Ascending aorta (tissue), 2 donors: ENCODE measurements around the gene TRIP11. TPM values are rescaled to one million over a fixed set of nuclear protein-coding genes. Genes with fewer than 3 reads are reported as not detected.

Experiments
- DNase-seq, 2 donors: peaks; one replicate each; pipeline ENCODE4 v3.0.0-alpha.2; 2019; ENCODE audit warnings: low spot score in 2 of 2
- H3K27ac ChIP-seq, 2 donors: fragments of 200-600 bp; sonication (generic); one replicate each; pipeline ENCODE4 v1.5.1; 2016 to 2017; ENCODE audit warnings: mild to moderate bottlenecking in 1 of 2
- H3K27me3 ChIP-seq: fragments of 200-600 bp; sonication (generic); one replicate; pipeline ENCODE4 v1.5.1; 2017
- H3K36me3 ChIP-seq, 2 donors: fragments of 200-600 bp; sonication (generic); one replicate each; pipeline ENCODE4 v1.5.1; 2016
- H3K4me1 ChIP-seq, 2 donors: fragments of 200-600 bp; sonication (generic); one replicate each; pipeline ENCODE4 v1.5.1; 2016 to 2017; ENCODE audit warnings: mild to moderate bottlenecking in 1 of 2
- H3K4me3 ChIP-seq, 2 donors: fragments of 200-600 bp; sonication (generic); one replicate each; pipeline ENCODE4 v1.5.1; 2016 to 2017; ENCODE audit warnings: mild to moderate bottlenecking in 1 of 2
- H3K9me3 ChIP-seq, 2 donors: fragments of 200-600 bp; sonication (generic); one replicate each; pipeline ENCODE4 v1.5.1; 2016
- CTCF ChIP-seq, 3 experiments: fragments of 200-600 bp in 2 of 3; fragments of 450-650 bp in 1 of 3; sonication (generic) in 2 of 3; IDR thresholded peaks; one replicate each; pipeline ENCODE4 v1.5.1; 2016 to 2019; ENCODE audit warnings: antibody characterized with exemption in 3 of 3, mild to moderate bottlenecking in 1 of 3, moderate library complexity in 1 of 3
- intact Hi-C: fragments of 100-400 bp; cut with DNase I; formaldehyde crosslinking; loops from one replicate; pipeline ENCODE4 v1.15.1; 2023
- total RNA-seq: library from RNA; depleted of rRNA; stranded (reverse); fragments of >200 nt; gene quantifications from one replicate; pipeline ENCODE4 v1.1.0, GENCODE V29; 2016

Gene TRIP11
- total RNA-seq, 1 donor from 2014 or later, result 8.8 TPM

- Histone ChIP-seq H3K27ac (no peak overlapping the region), H3K9me3 (no peaks in the 10 kb centered on the region), H3K4me1 (peaks cover 0 to 30% of the 10 kb centered on the region in 2 donors), H3K27me3 (no peaks in the 10 kb centered on the region), H3K36me3 (peaks cover 26 to 31% of the 10 kb centered on the region in 2 donors), H3K4me3 (no peak overlapping the region)
- no peak for DNase-seq
- TF ChIP-seq CTCF (IDR thresholded peaks at IDR 0.05), result no peak
- intact Hi-C loops, result no loop called here
These were observed 5.8 kb downstream of the TRIP11 start for GRCh38 chr14:92033906-92034687.

- TF ChIP-seq CTCF (IDR thresholded peaks at IDR 0.05), result no peak
- no peak overlapping the region for H3K4me3 ChIP-seq
- H3K9me3 ChIP-seq, result no peaks in the 10 kb centered on the region
- H3K27ac ChIP-seq, result no peak overlapping the region
- peaks cover 0 to 30% of the 10 kb centered on the region in 2 donors for H3K4me1 ChIP-seq
- intact Hi-C loops, result no loop called here
- H3K36me3 ChIP-seq, result peaks cover 28 to 31% of the 10 kb centered on the region in 2 donors
- no peak for DNase-seq
- no peaks in the 10 kb centered on the region for H3K27me3 ChIP-seq
These were observed 6.4 kb downstream of the TRIP11 start for GRCh38 chr14:92033433-92033832.

DNA sequence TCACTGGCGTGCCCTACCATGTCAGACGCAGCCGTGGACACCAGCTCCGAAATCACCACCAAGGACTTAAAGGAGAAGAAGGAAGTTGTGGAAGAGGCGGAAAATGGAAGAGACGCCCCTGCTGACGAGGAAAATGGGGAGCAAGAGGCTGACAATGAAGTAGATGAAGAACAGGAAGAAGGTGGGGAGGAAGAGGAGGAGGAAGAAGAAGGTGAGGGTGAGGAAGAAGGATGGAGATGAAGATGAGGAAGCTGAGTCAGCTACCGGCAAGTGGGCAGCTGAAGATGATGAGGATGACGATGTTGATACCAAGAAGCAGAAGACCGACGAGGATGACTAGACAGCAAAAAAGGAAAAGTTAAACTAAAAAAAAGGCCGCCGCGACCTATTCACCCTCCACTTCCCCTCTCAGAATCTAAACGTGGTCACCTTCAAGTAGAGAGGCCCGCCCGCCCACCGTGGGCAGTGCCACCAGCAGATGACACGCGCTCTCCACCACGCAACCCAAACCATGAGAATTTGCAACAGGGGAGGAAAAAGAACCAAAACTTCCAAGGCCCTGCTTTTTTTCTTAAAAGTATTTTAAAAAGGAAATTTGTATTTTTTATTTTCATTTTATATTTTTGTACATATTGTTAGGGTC lies 13.2 kb downstream of the TRIP11 start:
- Histone ChIP-seq H3K4me3 (no peak overlapping the region), H3K36me3 (peaks cover 35 to 36% of the 10 kb centered on the region in 2 donors)
- intact Hi-C loops, result no loop called here

DNA sequence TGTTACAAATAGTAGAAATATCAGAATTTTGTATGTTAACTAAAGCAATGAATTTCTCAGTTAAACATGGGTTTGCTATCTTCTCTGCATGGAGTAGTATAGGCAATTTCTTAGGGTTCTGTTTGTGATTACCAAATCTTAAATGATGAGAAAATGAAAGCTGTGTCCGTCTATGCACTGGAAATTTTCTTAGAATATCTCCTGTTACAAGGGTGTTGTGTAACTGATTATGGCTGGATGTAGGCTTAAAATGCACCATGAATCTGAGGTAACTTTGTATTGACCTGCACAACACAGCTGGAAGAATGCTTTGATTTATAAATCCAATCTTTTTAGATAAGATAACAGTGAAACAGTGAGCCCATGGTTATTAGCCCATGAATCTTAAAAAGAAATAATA lies 17.8 kb downstream of the TRIP11 start:
- H3K27ac ChIP-seq, result no peak overlapping the region
- no peaks in the 10 kb centered on the region for H3K9me3 ChIP-seq
- no peak overlapping the region for H3K4me3 ChIP-seq
- peaks cover 22 to 36% of the 10 kb centered on the region in 2 donors for H3K36me3 ChIP-seq
- H3K4me1 ChIP-seq, result peaks cover 0 to 4% of the 10 kb centered on the region in 2 donors
- no peaks in the 10 kb centered on the region for H3K27me3 ChIP-seq
- no peak for DNase-seq
- no peak for TF ChIP-seq CTCF (IDR thresholded peaks at IDR 0.05)
- intact Hi-C loops, result no loop called here

More for the DNA sequence above, 13.2 kb downstream of the TRIP11 start:
- Histone ChIP-seq H3K9me3 (no peaks in the 10 kb centered on the region), H3K4me1 (peaks cover 0 to 4% of the 10 kb centered on the region in 2 donors), H3K27ac (no peak overlapping the region), H3K27me3 (no peaks in the 10 kb centered on the region)
- no peak for TF ChIP-seq CTCF (IDR thresholded peaks at IDR 0.05)
- DNase-seq, result no peak

DNA sequence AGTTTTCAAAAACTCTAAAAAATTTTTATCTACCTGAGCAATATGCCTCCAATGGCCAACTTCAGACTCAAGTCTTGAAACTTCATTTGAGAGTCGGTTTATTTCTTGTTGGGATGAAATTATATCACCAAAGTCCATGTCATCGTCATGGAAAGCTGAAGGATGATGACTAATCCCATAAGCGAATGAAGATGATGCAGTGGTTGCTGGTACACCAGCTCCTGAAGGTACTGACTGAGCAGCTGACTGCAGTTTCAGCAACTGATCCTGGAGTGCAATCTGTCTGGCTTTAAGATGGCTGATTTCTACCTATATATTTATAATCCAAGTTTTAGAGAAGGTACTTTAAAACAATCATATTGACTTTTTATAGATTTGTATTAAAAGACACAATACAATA lies 18.3 kb downstream of the TRIP11 start:
- H3K27me3 ChIP-seq, result no peaks in the 10 kb centered on the region
- no peak for TF ChIP-seq CTCF (IDR thresholded peaks at IDR 0.05)
- peaks cover 0 to 4% of the 10 kb centered on the region in 2 donors for H3K4me1 ChIP-seq
- H3K36me3 ChIP-seq, result peaks cover 23 to 40% of the 10 kb centered on the region in 2 donors
- no peak for DNase-seq
- no peaks in the 10 kb centered on the region for H3K9me3 ChIP-seq
- H3K27ac ChIP-seq, result no peak overlapping the region
- H3K4me3 ChIP-seq, result no peak overlapping the region
- intact Hi-C loops, result no loop called here
